ENCODE measurements around the gene COPA.

GRCh38 chr1:160346463-160346862 is 3.4 kb upstream of the COPA start:
- TF ChIP-seq CTCF (IDR thresholded peaks at IDR 0.05) (no peak), POLR2A (IDR thresholded peaks at IDR 0.05) (no peak)
